Lower leg skin (tissue), 3 donors: ENCODE measurements around the gene WDR4.

Experiments used
- POLR2A ChIP-seq, 2 donors: fragments of 450-650 bp; IDR thresholded peaks; one replicate each; pipeline ENCODE4 v1.6.1; 2016 to 2017; ENCODE audit warnings: antibody characterized with exemption in 2 of 2, mild to moderate bottlenecking in 1 of 2, moderate library complexity in 1 of 2
- TF ChIP-seq, protein P1 (sequence below), 3 donors: fragments of 450-650 bp; IDR thresholded peaks; one replicate each; pipeline ENCODE4 v1.5.1; 2016; ENCODE audit warnings: antibody characterized with exemption in 3 of 3, mild to moderate bottlenecking in 3 of 3, moderate library complexity in 2 of 3

DNA sequence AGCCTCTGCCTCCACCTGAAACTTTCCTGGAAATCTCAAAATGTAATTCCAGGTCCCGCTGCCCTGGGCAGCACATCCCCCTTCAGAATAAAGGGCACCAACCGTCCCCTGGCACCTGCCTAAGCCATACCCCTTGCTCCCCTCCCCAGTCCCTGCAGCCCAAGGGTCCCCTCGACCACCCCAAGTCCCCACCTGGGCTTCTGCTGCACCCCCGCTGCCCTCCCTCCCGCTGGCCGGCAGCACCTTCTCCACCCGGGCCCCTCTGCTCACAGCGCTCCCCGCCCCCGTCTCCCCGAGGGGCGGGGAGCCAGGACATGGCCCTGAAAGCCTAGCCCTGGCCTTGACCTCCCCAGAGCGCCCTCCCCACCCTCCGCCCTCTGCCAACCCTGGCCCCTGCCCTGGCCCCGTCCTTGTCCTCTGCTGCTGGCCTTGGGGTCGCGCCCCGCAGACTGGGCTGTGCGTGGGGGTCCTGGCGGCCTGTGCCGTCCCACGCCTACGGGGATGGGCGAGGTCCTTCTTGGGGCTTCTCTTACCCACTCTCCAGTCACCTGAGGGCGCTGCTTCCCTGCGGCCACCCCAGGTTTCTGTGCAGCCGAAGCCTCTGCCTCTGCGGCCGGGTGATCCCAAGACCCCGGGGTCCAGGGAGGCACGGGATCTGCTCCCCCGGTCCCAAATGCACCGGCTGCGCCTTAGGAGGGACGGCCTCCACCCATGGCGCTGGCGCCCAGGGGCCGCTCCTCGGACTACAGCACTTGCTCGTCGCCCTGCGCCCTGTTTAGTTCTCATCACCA, 41.7 kb downstream of the WDR4 start:
- no peak for TF ChIP-seq POLR2A (IDR thresholded peaks at IDR 0.05)
- TF ChIP-seq, protein P1, sequence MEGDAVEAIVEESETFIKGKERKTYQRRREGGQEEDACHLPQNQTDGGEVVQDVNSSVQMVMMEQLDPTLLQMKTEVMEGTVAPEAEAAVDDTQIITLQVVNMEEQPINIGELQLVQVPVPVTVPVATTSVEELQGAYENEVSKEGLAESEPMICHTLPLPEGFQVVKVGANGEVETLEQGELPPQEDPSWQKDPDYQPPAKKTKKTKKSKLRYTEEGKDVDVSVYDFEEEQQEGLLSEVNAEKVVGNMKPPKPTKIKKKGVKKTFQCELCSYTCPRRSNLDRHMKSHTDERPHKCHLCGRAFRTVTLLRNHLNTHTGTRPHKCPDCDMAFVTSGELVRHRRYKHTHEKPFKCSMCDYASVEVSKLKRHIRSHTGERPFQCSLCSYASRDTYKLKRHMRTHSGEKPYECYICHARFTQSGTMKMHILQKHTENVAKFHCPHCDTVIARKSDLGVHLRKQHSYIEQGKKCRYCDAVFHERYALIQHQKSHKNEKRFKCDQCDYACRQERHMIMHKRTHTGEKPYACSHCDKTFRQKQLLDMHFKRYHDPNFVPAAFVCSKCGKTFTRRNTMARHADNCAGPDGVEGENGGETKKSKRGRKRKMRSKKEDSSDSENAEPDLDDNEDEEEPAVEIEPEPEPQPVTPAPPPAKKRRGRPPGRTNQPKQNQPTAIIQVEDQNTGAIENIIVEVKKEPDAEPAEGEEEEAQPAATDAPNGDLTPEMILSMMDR (IDR thresholded peaks at IDR 0.05): no peak
